Parietal lobe (tissue), 1 donor: ENCODE data around the gene ZNF549. TPM values are rescaled to one million over a fixed set of nuclear protein-coding genes. Genes with fewer than 3 reads are reported as not detected.

ENCODE experiments used
- total RNA-seq: library from RNA; depleted of rRNA; stranded (reverse); fragments of >200 nt; gene quantifications from one replicate; pipeline ENCODE4 v1.2.3, GENCODE V29; 2014

ZNF549 gene
- 41.9 TPM for total RNA-seq

DNA sequence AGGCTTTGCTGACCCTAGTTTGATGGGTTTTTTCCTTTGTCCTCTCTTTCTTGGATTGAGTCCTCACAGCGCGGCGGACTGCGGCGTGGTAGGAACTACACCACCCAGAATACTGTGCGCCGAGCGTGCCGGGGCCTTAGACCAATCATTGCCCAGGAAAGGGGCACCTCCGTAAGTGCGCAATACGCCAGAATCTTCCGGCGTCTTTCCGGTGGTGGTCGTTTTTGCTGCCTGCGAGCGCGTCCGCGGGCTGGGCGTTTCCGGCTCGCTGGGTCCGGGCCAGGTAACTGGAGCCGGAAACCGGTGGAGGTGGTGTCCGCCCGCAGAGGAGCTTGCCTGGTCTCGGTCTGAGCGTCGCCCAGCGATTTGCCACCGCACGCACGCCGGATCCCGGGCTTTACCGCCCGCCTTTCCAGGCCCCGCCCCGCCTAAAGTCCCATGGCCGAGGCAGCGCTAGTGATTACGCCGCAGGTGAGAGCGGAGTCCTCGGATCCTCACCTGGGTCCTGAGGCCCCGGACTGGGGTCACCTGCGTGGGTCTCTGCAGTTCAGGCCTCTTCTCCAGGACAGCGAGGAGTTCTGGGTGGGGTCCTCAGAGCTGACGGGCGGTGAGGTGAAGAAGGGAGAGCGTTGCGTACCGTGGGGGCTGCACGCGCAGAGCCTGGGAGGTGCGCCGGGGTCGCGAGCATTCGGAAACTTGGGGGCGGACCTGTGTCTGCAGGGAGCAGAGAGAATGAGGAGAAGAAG is at the start of gene ZNF549:
Gene ZNF549, plus strand, starts transcription at position 221 of the 746 bp plus-strand sequence. Its CDS starts 218 bp downstream, at position 439.

DNA sequence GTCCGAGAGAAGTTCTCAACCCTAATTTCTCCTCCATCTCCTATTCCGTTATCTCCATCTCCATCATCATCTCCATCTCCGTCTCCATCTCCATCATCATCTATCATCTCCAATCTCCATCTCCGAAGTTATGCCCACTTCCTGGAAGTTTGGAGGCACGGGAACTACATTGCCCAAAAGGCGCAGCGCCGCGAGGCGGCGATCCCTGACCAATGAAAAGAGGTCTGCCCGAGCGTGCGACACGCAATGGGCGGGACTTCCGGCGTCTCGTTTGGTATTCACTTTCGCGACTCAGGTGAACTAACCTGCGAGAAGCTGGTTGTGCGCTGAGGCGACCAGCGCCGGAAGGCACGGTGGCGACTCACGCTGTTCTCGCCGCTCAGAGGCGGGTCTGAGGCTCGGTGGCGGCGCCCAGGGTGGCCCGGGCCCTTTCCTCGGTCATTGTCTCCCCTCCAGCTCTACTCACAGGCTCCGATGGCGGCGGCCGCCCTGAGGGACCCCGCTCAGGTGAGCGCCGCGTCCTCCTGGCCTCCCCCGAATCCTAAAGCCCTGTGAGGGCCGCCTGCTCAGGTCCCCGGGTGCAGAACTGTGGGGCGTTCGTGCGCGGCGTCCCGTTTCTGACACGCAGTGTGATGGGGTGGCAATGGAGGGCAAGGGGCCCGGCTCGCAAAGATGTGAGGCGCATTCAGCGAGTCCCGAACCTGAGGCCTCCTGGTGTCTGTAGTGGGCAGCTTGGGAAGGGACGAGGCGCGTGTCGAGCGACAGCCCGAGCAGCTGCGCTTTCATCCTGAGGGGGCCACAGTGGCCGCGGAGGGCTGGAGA is 39.5 kb upstream of the ZNF549 start, which contains the start of gene ZNF419:
Gene ZNF419, plus strand, starts transcription at position 274 of the 822 bp plus-strand sequence. Its CDS starts 201 bp downstream, at position 475.

DNA sequence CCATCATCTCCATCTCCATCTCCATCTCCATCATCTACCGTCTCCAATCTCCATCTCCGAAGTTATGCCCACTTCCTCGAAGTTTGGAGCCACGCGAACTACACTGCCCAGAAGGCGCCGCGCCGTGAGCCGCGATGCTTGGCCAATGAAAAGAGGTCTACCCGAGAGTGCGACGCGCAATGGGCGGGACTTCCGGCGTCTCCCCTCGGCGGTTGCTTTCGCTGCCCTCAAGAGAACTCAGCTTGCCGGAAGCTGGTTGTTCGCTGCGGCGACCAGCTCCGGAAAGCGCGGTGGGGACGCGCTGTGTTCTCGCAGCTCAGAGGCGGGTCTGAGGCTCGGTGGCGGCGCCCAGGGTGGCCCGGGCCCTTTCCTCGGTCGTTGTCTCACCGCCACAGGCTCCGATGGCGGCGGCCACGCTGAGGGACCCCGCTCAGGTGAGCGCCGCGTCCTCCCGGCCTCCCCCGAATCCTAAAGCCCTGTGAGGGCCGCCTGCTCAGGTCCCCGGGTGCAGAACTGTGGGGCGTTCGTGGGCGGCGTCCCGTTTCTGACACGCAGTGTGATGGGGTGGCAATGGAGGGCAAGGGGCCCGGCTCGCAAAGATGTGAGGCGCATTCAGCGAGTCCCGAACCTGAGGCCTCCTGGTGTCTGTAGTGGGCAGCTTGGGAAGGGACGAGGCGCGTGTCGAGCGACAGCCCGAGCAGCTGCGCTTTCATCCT is 27.3 kb upstream of the ZNF549 start, which contains the start of gene ZNF773:
Gene ZNF773, plus strand, starts transcription at position 259 of the 716 bp plus-strand sequence. Its CDS starts 143 bp downstream, at position 402.

DNA sequence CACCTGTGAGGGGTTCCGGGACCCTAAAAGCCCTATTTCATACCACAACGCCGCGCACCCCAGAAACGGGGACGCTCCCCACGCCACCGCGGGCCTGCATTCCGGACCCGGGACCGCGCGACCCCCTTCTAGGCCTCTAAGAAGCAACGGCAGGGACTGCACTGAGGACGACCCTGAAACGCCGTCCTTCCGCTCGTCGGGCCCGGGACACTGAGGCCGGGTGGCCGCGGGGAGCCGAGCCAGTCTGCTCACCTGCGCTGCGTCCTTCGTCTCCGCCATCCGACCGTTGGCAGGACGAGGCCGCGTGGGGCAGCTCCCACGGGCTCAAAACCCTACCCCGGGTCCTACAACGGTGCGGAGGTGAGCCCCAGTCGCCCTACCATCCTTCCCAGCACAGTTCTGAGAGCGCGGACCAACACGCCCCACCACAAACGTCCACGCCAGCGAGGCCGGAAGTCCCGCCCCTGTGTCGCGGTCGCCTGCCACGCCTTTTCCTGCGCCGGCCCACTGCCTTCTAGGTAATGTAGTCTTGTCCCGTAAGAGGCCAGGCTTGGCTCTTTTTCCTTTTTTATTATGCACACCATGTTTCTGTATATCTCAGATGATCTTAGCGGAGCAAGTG is 32.4 kb downstream of the ZNF549 start, which contains the start of gene ZNF550:
Gene ZNF550, minus strand, starts transcription at position 460 of the 622 bp plus-strand sequence. Its CDS starts 181 bp downstream, at position 279.

DNA sequence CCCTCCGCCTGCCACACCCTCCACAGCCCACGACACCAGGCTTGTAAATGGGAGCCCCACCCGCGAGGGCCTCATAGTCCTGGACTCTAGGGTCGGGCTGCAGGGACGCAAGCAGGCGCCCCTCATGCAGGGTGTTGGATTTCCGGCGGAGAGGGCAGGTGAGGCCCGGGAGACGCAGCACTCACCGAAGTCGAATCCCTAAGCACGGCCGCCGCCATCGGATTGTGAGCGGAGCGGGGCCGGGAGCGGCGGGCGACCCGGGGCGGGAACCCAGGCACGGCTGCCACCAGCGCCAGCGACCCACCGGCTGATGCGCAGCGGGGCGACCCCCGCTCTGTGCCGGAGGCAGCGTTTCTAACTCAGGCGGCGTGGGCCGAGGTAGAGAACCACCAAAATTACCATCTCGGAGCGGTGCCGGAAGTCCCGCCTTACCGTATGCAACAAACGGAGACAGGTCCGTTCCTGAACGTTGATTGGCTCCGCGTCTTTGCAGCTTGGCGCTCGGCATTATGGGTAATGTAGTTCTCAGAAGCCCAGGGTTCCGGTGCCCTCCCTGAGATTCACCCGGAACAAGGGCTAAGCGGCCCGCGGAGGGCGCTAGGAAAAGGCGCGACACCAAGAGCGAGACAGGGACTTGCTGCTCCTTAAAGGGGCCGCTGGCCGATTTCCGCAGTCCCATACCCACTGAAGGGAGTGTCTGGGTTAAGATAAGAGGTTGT is 51.5 kb downstream of the ZNF549 start, which contains the start of gene ZNF416:
Gene ZNF416, minus strand, starts transcription at position 425 of the 719 bp plus-strand sequence. Its CDS starts 207 bp downstream, at position 218.

DNA sequence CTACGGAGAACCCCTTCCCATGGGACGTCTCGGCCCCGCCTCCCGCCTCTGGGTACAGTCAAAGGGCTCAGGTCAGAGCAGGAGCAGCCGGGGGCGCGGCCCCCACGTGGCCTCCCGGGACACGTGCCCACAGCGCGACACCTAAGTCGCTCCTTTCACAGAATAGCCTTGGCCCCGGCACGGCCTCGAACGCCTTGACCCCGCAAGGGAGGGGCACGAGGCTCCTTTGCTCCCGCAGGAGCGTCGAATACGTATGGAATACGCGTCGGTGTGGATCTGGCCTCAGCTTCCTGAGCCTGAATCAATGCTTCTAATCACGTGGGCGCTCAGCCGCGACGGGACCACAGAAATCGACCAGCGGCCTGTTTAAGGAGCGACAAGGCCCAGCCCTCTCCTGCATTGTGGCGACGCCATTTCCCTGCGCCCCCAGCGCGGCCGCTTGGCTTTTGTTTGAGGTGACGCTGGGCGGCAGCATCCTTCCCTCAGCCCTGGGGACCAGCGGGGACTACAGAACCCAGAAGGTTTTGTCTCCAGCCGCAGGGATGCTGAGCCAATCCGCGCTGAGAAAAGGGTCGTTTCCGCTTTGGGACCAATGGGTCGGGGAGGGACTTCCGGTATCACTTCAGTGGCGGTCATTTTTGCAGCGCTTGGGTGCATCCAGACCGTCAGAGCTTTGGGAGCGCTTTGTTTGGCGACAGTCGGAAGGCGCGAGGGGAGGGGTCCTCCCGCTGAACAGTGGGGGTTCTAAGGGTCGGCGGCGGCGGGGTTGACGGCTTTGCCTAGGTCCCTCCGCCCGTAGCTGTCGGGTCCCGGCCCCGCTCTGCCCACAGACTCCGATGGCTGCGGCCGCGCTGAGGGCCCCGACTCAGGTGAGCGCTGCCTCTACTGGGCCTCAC is 56.6 kb downstream of the ZNF549 start, which contains the start of gene ZIK1:
Gene ZIK1, plus strand, starts transcription at position 625 of the 896 bp plus-strand sequence. Its CDS starts 212 bp downstream, at position 837.

GRCh38 chr19:57599761-57600383 is 72.7 kb downstream of the ZNF549 start, which contains the start of gene ZNF530:
Gene ZNF530 (plus strand): TSS chr19:57599885. CDS start chr19:57604346, 4,461 bp downstream.

Other genes with a start within 250 kb of the ZNF549 start
- gene ZNF460, start 246.9 kb upstream of the ZNF549 start, total RNA-seq: 290 TPM
- 43.2 TPM for gene ZNF543, start 206.9 kb upstream of the ZNF549 start, total RNA-seq
- 22.8 TPM for gene ZNF304, start 176.1 kb upstream of the ZNF549 start, total RNA-seq
- gene TRAPPC2B, start 163.8 kb upstream of the ZNF549 start, total RNA-seq: 24.1 TPM
- gene ZNF547, start 163.8 kb upstream of the ZNF549 start, total RNA-seq: 16.0 TPM
- 68.2 TPM for gene ZNF548, start 137.5 kb upstream of the ZNF549 start, total RNA-seq
- 57.9 TPM for gene ZNF17, start 116.2 kb upstream of the ZNF549 start, total RNA-seq
- gene ZNF749, start 92.0 kb upstream of the ZNF549 start, total RNA-seq: 49.8 TPM
- gene VN1R1, start 70.2 kb upstream of the ZNF549 start, total RNA-seq: 11.0 TPM
- 77.3 TPM for gene ZNF772, start 49.8 kb upstream of the ZNF549 start, total RNA-seq
- 29.7 TPM for gene ZNF419, start 39.6 kb upstream of the ZNF549 start, total RNA-seq
- gene ZNF773, start 27.4 kb upstream of the ZNF549 start, total RNA-seq: 35.4 TPM
- 21.3 TPM for gene ZNF550, start 32.5 kb downstream of the ZNF549 start, total RNA-seq
- 15.0 TPM for gene ZNF416, start 51.6 kb downstream of the ZNF549 start, total RNA-seq
- 30.4 TPM for gene ZIK1, start 56.8 kb downstream of the ZNF549 start, total RNA-seq
- gene ZNF530, start 72.5 kb downstream of the ZNF549 start, total RNA-seq: 5.6 TPM
- 50.1 TPM for gene ZNF134, start 86.9 kb downstream of the ZNF549 start, total RNA-seq
- 51.3 TPM for gene ZNF211, start 105.8 kb downstream of the ZNF549 start, total RNA-seq
- gene ZSCAN4, start 141.6 kb downstream of the ZNF549 start, total RNA-seq: not detected
- 26.3 TPM for gene ZNF551, start 154.6 kb downstream of the ZNF549 start, total RNA-seq
- 81.7 TPM for gene ZNF154, start 181.8 kb downstream of the ZNF549 start, total RNA-seq
- 33.2 TPM for gene ZNF671, start 200.3 kb downstream of the ZNF549 start, total RNA-seq
- gene ZNF776, start 219.5 kb downstream of the ZNF549 start, total RNA-seq: 57.3 TPM
- gene ZNF586, start 242.3 kb downstream of the ZNF549 start, total RNA-seq: 79.5 TPM